Fibroblast of villous mesenchyme (primary cell): Measurements from ENCODE around the gene SLC44A2. TPM values are rescaled to one million over a fixed set of nuclear protein-coding genes. Genes with fewer than 3 reads are reported as not detected.

Source experiments
- DNase-seq: peaks from one replicate; pipeline ENCODE4 v3.0.0-alpha.2; 2010; ENCODE audit warnings: low read depth
- H3K4me3 ChIP-seq: 2 replicates; pipeline ENCODE4 v1.5.1; 2011; ENCODE audit warnings: low read depth, mild to moderate bottlenecking, low read length
- CTCF ChIP-seq: IDR thresholded peaks from 2 replicates; pipeline ENCODE4 v1.5.1; 2012; ENCODE audit warnings: low read depth, mild to moderate bottlenecking, low read length; ENCODE audit not compliant: insufficient read depth
- total RNA-seq: library from RNA; depleted of rRNA; stranded (reverse); fragments of >200 nt; gene quantifications from 2 replicates; pipeline ENCODE4 v1.2.3, GENCODE V29; 2012

SLC44A2 gene
- total RNA-seq, 1 donor, result 88.5 TPM

GRCh38 chr19:10680545-10681135, 55.3 kb downstream of the SLC44A2 start:
- no peak overlapping the region for H3K4me3 ChIP-seq
- no peak for DNase-seq
- no peak for TF ChIP-seq CTCF

GRCh38 chr19:10681658-10682057, 56.3 kb downstream of the SLC44A2 start:
- no peak for DNase-seq
- TF ChIP-seq CTCF, result no peak
- no peak overlapping the region for H3K4me3 ChIP-seq

GRCh38 chr19:10682397-10683063, 57.2 kb downstream of the SLC44A2 start:
- TF ChIP-seq CTCF, result no peak
- no peak overlapping the region for H3K4me3 ChIP-seq
- no peak for DNase-seq

GRCh38 chr19:10683064-10683426, 57.7 kb downstream of the SLC44A2 start:
- no peak for DNase-seq
- TF ChIP-seq CTCF, result no peak

GRCh38 chr19:10683582-10683981, 58.2 kb downstream of the SLC44A2 start:
- no peak for TF ChIP-seq CTCF
- no peak for DNase-seq
- no peak overlapping the region for H3K4me3 ChIP-seq

More at GRCh38 chr19:10683064-10683426, 57.7 kb downstream of the SLC44A2 start:
- H3K4me3 ChIP-seq, result no peak overlapping the region

GRCh38 chr19:10685210-10685609, 59.9 kb downstream of the SLC44A2 start:
- no peak overlapping the region for H3K4me3 ChIP-seq
- no peak for DNase-seq
- TF ChIP-seq CTCF, result no peak

GRCh38 chr19:10686193-10686592, 60.8 kb downstream of the SLC44A2 start:
- no peak for TF ChIP-seq CTCF
- no peak overlapping the region for H3K4me3 ChIP-seq

More at GRCh38 chr19:10686193-10686592, 60.8 kb downstream of the SLC44A2 start:
- DNase-seq, result no peak
